ENCODE results near the gene SLC2A6.

Gene SLC2A6

DNA sequence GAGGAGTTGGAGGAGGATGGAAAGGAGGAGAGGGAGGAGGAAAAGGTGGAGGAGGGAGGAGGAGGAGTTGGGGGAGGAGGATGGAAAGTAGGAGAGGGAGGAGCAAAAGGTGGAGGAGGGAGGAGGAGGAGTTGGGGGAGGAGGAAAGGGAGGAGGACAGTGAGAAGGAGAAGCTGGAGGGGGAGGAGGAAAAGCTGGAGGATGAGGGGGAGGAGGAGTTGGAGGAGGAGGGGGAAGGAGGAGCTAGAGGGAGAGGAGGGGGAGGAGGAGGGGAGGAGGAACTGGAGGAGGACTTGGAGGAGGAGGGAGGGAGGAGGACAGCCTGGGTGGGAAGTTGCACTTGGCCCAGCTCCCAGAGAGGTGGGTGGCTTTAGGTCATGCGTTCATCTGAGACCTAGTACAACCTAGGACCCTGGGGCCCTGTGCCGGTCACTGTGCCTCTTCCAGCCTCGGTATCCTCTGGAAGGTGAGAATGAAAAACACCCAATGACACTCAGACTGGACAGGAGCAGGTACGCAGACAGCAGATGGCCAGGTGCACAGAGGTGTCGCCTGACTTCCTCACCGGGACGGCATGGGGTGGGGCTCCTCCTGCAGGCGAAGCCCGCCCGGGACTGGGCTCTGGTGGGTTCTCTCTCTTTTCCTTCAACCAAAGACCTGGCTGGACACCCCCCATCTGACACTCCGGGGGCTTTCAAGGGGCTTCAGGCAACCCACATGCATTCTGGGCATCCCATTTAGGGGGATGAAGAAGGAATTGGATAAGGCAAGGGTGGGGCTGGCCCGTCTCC lies 12.2 kb upstream of the SLC2A6 start:
- TF ChIP-seq, protein P1, sequence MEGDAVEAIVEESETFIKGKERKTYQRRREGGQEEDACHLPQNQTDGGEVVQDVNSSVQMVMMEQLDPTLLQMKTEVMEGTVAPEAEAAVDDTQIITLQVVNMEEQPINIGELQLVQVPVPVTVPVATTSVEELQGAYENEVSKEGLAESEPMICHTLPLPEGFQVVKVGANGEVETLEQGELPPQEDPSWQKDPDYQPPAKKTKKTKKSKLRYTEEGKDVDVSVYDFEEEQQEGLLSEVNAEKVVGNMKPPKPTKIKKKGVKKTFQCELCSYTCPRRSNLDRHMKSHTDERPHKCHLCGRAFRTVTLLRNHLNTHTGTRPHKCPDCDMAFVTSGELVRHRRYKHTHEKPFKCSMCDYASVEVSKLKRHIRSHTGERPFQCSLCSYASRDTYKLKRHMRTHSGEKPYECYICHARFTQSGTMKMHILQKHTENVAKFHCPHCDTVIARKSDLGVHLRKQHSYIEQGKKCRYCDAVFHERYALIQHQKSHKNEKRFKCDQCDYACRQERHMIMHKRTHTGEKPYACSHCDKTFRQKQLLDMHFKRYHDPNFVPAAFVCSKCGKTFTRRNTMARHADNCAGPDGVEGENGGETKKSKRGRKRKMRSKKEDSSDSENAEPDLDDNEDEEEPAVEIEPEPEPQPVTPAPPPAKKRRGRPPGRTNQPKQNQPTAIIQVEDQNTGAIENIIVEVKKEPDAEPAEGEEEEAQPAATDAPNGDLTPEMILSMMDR (IDR thresholded peaks at IDR 0.05; ENCODE audit: low read length) = no peak
- TF ChIP-seq EZH2phosphoT487 (IDR thresholded peaks at IDR 0.05; ENCODE audit: low read length) = no peak

DNA sequence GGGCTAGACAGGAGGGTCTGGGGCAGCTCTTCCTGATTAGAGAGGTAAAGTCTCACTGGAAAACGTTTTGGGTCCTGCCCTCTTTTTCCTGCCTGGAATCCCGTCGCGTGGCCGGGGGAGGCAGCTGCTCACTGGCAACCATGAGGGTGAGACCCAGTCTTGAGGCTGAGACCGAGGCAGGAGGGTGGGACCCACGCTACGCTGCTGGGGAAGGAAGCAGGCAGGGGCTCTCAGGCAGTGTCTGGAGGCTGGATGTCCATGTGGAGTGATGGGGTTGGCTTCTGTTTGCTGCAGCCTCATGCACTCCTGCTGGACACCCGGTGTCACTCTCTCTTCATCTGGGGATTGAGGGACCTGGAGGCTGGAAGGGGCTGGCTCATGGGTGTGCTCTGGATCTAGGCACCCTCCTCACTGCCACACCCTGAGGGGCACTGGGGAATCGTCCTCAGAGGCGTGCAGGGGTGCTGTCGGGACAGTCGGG lies 11.3 kb upstream of the SLC2A6 start:
- no peaks in the 10 kb centered on the region for H4K20me1 ChIP-seq (ENCODE audit: insufficient read depth, low read length)
- no peak overlapping the region for H3K4me3 ChIP-seq (ENCODE audit: low read length)
- no peak for DNase-seq
- TF ChIP-seq EZH2phosphoT487 (IDR thresholded peaks at IDR 0.05; ENCODE audit: low read length) (no peak), EZH2 (optimal IDR thresholded peaks at IDR 0.05; ENCODE audit: low read depth, low read length) (no peak)
- TF ChIP-seq, protein P1 (IDR thresholded peaks at IDR 0.05; ENCODE audit: low read length) = no peak
- H3K9me2 ChIP-seq (replicated peaks; ENCODE audit: insufficient read depth, low read length) = no peaks in the 10 kb centered on the region
- H3F3A ChIP-seq (ENCODE audit: insufficient read depth, low read length) = no peaks in the 10 kb centered on the region
- no peaks in the 10 kb centered on the region for H3K79me2 ChIP-seq (ENCODE audit: low read length)
- no peak overlapping the region for H3K27ac ChIP-seq (ENCODE audit: low read length)
- no peak overlapping the region for H2AFZ ChIP-seq (ENCODE audit: low read length)
- H3K4me2 ChIP-seq (ENCODE audit: low read depth, low read length) = no peak overlapping the region
- H3K9me3 ChIP-seq (replicated peaks; ENCODE audit: insufficient read depth, low read length) = no peaks in the 10 kb centered on the region
- no peaks in the 10 kb centered on the region for H3K4me1 ChIP-seq (ENCODE audit: low read length)
- H3K9ac ChIP-seq (ENCODE audit: low read length) = no peak overlapping the region
- H3K27me3 ChIP-seq (replicated peaks; ENCODE audit: insufficient read depth, low read length) = peaks cover 89% of the 10 kb centered on the region
- no peaks in the 10 kb centered on the region for H3K36me3 ChIP-seq (replicated peaks; ENCODE audit: insufficient read depth, low read length)

More for the DNA sequence above, 12.2 kb upstream of the SLC2A6 start:
- Histone ChIP-seq H3K4me3 (ENCODE audit: low read length) (no peak overlapping the region), H3K4me1 (ENCODE audit: low read length) (no peaks in the 10 kb centered on the region), H3K9me2 (replicated peaks; ENCODE audit: insufficient read depth, low read length) (no peaks in the 10 kb centered on the region), H3K36me3 (replicated peaks; ENCODE audit: insufficient read depth, low read length) (no peaks in the 10 kb centered on the region), H4K20me1 (ENCODE audit: insufficient read depth, low read length) (no peaks in the 10 kb centered on the region), H3K79me2 (ENCODE audit: low read length) (no peaks in the 10 kb centered on the region), H2AFZ (ENCODE audit: low read length) (no peak overlapping the region), H3K9me3 (replicated peaks; ENCODE audit: insufficient read depth, low read length) (no peaks in the 10 kb centered on the region), H3K9ac (ENCODE audit: low read length) (no peak overlapping the region), H3K4me2 (ENCODE audit: low read depth, low read length) (no peak overlapping the region), H3K27ac (ENCODE audit: low read length) (no peak overlapping the region), H3K27me3 (replicated peaks; ENCODE audit: insufficient read depth, low read length) (peaks cover 96% of the 10 kb centered on the region), H3F3A (ENCODE audit: insufficient read depth, low read length) (no peaks in the 10 kb centered on the region)
- DNase-seq = no peak

DNA sequence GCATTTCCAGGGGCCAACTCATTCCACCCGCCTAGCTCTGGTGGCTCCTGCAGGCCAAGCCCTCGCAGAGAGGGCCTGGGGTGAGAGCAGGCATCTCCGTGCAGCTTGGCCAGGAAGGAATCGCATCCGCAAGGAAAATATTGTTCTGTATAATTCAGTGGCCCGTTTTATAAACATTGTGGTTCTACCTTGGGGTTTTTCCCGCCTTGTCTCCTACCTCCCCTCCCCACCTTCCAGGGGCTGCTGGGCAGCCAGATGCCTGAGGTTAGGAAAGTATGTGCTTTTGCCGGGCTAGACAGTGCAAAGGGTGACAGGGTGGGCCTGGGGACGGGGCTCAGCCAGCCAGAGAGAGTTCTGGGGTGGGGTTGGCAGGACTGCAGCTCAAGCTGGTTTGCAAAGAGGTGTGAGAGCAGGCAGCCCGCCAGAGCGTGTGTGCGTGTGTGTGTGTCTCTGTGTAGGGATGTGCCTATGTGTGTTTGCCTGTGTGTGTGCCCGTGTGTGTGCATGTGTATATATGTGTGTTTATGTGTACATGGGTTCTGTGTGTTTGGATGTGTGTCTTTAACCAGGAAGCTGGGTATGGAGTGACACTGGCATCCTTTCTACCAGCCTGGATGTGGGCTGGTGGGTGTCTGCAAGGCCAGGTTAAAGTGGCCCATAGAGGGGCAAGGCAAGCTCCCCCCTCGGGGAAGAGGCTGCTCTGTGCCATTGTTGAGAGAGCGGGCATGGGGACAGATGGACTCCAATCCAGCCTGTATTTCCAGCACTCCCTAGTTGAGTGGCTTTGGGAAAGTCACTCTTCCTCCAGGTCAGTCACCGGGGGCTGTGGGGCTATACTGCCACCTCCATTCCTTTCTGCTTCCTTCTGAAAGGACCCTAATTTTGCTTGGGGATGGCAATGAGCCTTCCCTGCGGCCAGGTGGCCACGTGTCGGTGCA lies 10.6 kb upstream of the SLC2A6 start:
- TF ChIP-seq EZH2 (optimal IDR thresholded peaks at IDR 0.05; ENCODE audit: low read depth, low read length) (no peak), EZH2phosphoT487 (IDR thresholded peaks at IDR 0.05; ENCODE audit: low read length) (no peak)
- TF ChIP-seq, protein P1 (IDR thresholded peaks at IDR 0.05; ENCODE audit: low read length) = no peak

More for the DNA sequence above, 10.6 kb upstream of the SLC2A6 start:
- Histone ChIP-seq H3K79me2 (ENCODE audit: low read length) (no peaks in the 10 kb centered on the region), H3K36me3 (replicated peaks; ENCODE audit: insufficient read depth, low read length) (no peaks in the 10 kb centered on the region), H4K20me1 (ENCODE audit: insufficient read depth, low read length) (no peaks in the 10 kb centered on the region), H3K9ac (ENCODE audit: low read length) (no peak overlapping the region), H3F3A (ENCODE audit: insufficient read depth, low read length) (no peaks in the 10 kb centered on the region), H3K27ac (ENCODE audit: low read length) (no peak overlapping the region), H3K27me3 (replicated peaks; ENCODE audit: insufficient read depth, low read length) (peaks cover 89% of the 10 kb centered on the region), H2AFZ (ENCODE audit: low read length) (no peak overlapping the region), H3K9me3 (replicated peaks; ENCODE audit: insufficient read depth, low read length) (no peaks in the 10 kb centered on the region), H3K9me2 (replicated peaks; ENCODE audit: insufficient read depth, low read length) (no peaks in the 10 kb centered on the region), H3K4me3 (ENCODE audit: low read length) (no peak overlapping the region), H3K4me1 (ENCODE audit: low read length) (no peaks in the 10 kb centered on the region), H3K4me2 (ENCODE audit: low read depth, low read length) (no peak overlapping the region)
- DNase-seq = no peak

Measured in MM.1S (cell line).